Measurements from ENCODE around the gene TEX26.

TEX26 gene

DNA sequence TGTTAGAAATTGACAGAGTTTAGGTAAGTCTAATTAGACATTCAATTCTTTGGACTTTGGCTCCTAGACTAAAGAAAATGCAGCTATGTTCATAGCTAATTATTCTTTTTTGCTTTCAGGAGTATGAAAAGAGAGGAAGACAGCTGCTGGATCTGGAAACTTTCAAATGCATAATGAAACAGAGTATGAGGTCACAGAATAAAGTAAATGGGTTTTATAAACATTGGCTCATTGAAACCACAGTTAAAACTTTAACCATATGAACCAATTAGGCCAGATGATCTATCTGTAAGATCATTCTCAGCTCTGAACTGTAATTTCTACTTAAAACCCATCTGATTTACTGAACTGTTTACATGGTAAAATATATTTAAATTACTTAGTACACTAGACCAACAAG lies 82.7 kb downstream of the TEX26 start:
- no peak for DNase-seq

GRCh38 chr13:31016342-31017325 lies 84.2 kb downstream of the TEX26 start:
- DNase-seq: no peak

GRCh38 chr13:31018511-31018910 lies 86.1 kb downstream of the TEX26 start:
- no peak for DNase-seq

GRCh38 chr13:31020996-31021395 lies 88.5 kb downstream of the TEX26 start:
- no peak for DNase-seq

DNA sequence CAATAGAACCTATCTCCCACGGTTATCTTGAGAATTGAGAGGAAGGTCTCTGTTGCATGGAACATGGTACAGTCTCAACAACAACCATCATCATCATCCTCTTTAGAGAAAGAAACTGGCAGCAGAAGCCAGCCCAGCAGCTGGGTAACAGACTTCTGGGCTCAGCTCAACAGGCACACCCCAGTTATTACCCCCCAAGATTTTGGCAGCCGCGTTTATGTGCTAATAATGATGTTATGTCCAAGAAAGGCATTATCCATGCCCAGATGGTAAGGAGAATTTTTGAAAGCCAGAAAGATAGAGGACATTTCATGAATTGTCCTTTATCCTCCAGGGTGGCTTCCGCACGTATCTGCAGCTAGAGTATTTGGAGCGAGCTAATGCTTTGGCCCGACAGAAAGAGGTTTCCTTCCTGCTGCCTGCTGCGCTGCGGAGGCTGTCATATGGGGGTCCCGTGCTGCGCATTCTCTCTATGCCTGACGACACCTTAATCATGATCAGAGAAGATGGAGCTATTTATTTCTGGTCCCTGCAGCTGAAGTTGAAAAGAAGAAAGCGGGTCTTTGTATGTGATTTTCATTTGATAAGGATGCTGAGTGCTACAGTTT lies 89.9 kb downstream of the TEX26 start:
- DNase-seq: no peak

- DNase-seq: no peak
Observed at GRCh38 chr13:31022928-31023530, 90.6 kb downstream of the TEX26 start.

All from CD4-positive, alpha-beta T cell treated with Interleukin-12 subunit alpha and Interleukin-12 subunit beta, for 1 hour (primary cell).